K562 (cell line): ENCODE results near the gene GARIN5B. TPM values are rescaled to one million over a fixed set of nuclear protein-coding genes. Genes with fewer than 3 reads are reported as not detected.

Experiments
- ARID4B ChIP-seq: sonication (generic); formaldehyde crosslinking; IDR thresholded peaks from 2 replicates; pipeline ENCODE4 v1.8.0; 2022; ENCODE audit warnings: mild to moderate bottlenecking, missing genetic modification reagents
- ERF ChIP-seq: fragments of 450-650 bp; formaldehyde crosslinking; IDR thresholded peaks from 2 replicates; pipeline ENCODE4 v1.4.0; 2020; ENCODE audit warnings: mild to moderate bottlenecking, mixed read lengths
- GTF2F1 ChIP-seq: IDR thresholded peaks from 2 replicates; pipeline ENCODE4 v1.6.1; 2011; ENCODE audit warnings: low read depth, low read length, improper control_type of control experiment
- HNRNPH1 ChIP-seq: fragments of 200-400 bp; formaldehyde crosslinking; optimal IDR thresholded peaks from 2 replicates; pipeline ENCODE3; 2017; ENCODE audit warnings: low read depth, mild to moderate bottlenecking, low read length, moderate library complexity
- PTBP1 ChIP-seq: fragments of 200-400 bp; formaldehyde crosslinking; IDR thresholded peaks from 2 replicates; pipeline ENCODE4 v1.6.1; 2017; ENCODE audit warnings: low read depth, low read length
- SIN3A ChIP-seq, 2 experiments: fragments of 150-350 bp in 1 of 2; IDR thresholded peaks; 2 replicates each; pipeline ENCODE4 v1.6.1; 2011 to 2016; ENCODE audit warnings: borderline replicate concordance in 2 of 2, low read depth in 2 of 2, low read length in 2 of 2, mild to moderate bottlenecking in 2 of 2, moderate library complexity in 2 of 2; ENCODE audit not compliant: control insufficient read depth in 1 of 2
- SRF ChIP-seq, 2 experiments: fragments of 250-450, 450-650 bp in 1 of 2; sonication (Bioruptor Pico) in 1 of 2; sonication (generic) in 1 of 2; formaldehyde crosslinking; IDR thresholded peaks; 2 replicates each; pipeline versions ENCODE4 v1.5.0 to v1.5.1; 2020 to 2022; ENCODE audit warnings: mild to moderate bottlenecking in 1 of 2, missing genetic modification reagents in 1 of 2
- THAP12 ChIP-seq: fragments of 250-450 bp; sonication (Bioruptor Pico); IDR thresholded peaks from 2 replicates; pipeline ENCODE4 v1.9.0; 2021; ENCODE audit warnings: mild to moderate bottlenecking, inconsistent platforms
- ZMIZ1 ChIP-seq, 2 experiments: fragments of 150-350 bp in 1 of 2; IDR thresholded peaks; 2 replicates each; pipeline ENCODE4 v1.6.1; 2012 to 2016; ENCODE audit warnings: low read depth in 2 of 2, low read length in 2 of 2, mild to moderate bottlenecking in 1 of 2, moderate library complexity in 1 of 2
- ZNF583 ChIP-seq: fragments of 250-450 bp; sonication (Bioruptor Pico); IDR thresholded peaks from 2 replicates; pipeline ENCODE4 v1.4.0; 2020
- polyA plus RNA-seq, 8 experiments: library from polyadenylated mRNA; depleted of rRNA in 4 of 8; stranded (reverse) in 5 of 8; unstranded in 3 of 8; fragments of >200 nt; fragmentation: Nextera tagmentation in 2 of 8; fragmentation: Illumina TruSeq in 1 of 8; extraction: Ambion mirVana in 2 of 8; extraction: Trizol in 1 of 8; gene quantifications; 2 replicates each; pipeline versions ENCODE4 v1.2.1 to v1.2.3, GENCODE V29; 2011 to 2014; ENCODE audit warnings: inconsistent platforms in 1 of 8, missing spikeins in 1 of 8
- total RNA-seq, 7 experiments: library from RNA; depleted of rRNA in 6 of 7; stranded (reverse); fragments of >200 nt in 6 of 7; fragmentation: Illumina TruSeq in 2 of 7; extraction: Trizol in 2 of 7; gene quantifications; 2 replicates each; pipeline versions ENCODE4 v1.2.1 to v1.2.3, GENCODE V29; 2011 to 2021; ENCODE audit warnings: low replicate concordance in 1 of 7
- TF ChIP-seq, protein P1 (sequence below): sonication (generic); formaldehyde crosslinking; IDR thresholded peaks from 2 replicates; pipeline ENCODE4 v1.8.0; 2023; ENCODE audit warnings: mild to moderate bottlenecking, missing genetic modification reagents

GARIN5B gene
- total and polyA plus RNA-seq, 9 of the 15 experiments (the other 6 are each of a cell fraction or from before 2014, with no cell fraction given): not detected

- TF ChIP-seq ZMIZ1 (IDR thresholded peaks at IDR 0.05; ENCODE audit: low read depth in 2 of 2, low read length in 2 of 2): peak in 1 of 2 experiments; percentile 52; a peak in 1 of 4 replicates
- peak in 1 of 2 experiments; percentile 76; a peak in 1 of 4 replicates for TF ChIP-seq SIN3A (IDR thresholded peaks at IDR 0.05; ENCODE audit: borderline replicate concordance in 2 of 2, control insufficient read depth in 1 of 2, low read depth in 2 of 2, low read length in 2 of 2)
- TF ChIP-seq ZNF583 (CRISPR knock-in tag): 0 out of 2 replicates have a peak, but pooled peaks have one; percentile 45
- TF ChIP-seq PTBP1: 0 out of 2 replicates have a peak, but pooled peaks have one; percentile 31
- TF ChIP-seq ERF (CRISPR knock-in tag): peak; percentile 68; the same call in 1 of the 2 replicates
- peak; percentile 52; the same call in 1 of the 2 replicates for TF ChIP-seq ARID4B (CRISPR knock-in tag)
- TF ChIP-seq, protein P1, sequence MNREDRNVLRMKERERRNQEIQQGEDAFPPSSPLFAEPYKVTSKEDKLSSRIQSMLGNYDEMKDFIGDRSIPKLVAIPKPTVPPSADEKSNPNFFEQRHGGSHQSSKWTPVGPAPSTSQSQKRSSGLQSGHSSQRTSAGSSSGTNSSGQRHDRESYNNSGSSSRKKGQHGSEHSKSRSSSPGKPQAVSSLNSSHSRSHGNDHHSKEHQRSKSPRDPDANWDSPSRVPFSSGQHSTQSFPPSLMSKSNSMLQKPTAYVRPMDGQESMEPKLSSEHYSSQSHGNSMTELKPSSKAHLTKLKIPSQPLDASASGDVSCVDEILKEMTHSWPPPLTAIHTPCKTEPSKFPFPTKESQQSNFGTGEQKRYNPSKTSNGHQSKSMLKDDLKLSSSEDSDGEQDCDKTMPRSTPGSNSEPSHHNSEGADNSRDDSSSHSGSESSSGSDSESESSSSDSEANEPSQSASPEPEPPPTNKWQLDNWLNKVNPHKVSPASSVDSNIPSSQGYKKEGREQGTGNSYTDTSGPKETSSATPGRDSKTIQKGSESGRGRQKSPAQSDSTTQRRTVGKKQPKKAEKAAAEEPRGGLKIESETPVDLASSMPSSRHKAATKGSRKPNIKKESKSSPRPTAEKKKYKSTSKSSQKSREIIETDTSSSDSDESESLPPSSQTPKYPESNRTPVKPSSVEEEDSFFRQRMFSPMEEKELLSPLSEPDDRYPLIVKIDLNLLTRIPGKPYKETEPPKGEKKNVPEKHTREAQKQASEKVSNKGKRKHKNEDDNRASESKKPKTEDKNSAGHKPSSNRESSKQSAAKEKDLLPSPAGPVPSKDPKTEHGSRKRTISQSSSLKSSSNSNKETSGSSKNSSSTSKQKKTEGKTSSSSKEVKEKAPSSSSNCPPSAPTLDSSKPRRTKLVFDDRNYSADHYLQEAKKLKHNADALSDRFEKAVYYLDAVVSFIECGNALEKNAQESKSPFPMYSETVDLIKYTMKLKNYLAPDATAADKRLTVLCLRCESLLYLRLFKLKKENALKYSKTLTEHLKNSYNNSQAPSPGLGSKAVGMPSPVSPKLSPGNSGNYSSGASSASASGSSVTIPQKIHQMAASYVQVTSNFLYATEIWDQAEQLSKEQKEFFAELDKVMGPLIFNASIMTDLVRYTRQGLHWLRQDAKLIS (CRISPR knock-in tag): peak; percentile 98; the same call in 1 of the 2 replicates
- TF ChIP-seq HNRNPH1: peak; percentile 67
- TF ChIP-seq SRF (CRISPR knock-in tag; IDR thresholded peaks at IDR 0.05): peak in 1 of 2 experiments; percentile 47; a peak in 1 of 4 replicates
- TF ChIP-seq GTF2F1: peak; percentile 98; the same call in 1 of the 2 replicates
- TF ChIP-seq THAP12 (CRISPR knock-in tag): peak; percentile 92; the same call in 1 of the 2 replicates
Measured at GRCh38 chr19:55407550-55407799, 44.4 kb upstream of the GARIN5B start, which contains the start of gene UBE2S (continued).
